ENCODE results near the gene TEX38.

The TEX38 gene

DNA sequence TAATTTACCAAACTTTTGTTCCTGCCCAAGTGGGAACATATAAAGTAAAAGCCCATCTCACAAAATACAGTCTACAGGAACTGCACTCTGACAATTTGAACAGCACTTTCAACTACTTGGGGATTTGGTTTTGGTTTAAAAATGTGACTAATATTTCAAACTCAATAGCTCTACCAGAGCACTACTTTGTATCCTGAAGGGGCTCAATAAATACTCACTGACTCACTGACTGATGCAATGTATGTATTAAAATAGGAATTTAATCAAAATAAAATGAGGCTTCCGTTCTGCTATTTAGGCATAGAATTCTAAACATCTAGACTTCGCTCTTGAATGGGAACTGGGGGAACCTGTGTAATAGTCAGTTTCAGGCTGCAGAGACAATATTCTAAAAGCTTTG is 25.4 kb downstream of the TEX38 start:
- Histone ChIP-seq H3K4me1 (ENCODE audit: insufficient read depth, insufficient read length) (no peaks in the 10 kb centered on the region), H3K36me3 (ENCODE audit: insufficient read depth, insufficient read length, low read length) (peaks cover 67% of the 10 kb centered on the region), H3K4me3 (ENCODE audit: insufficient read length, low read depth) (no peak overlapping the region), H3K9me3 (ENCODE audit: insufficient read depth, low read length) (no peaks in the 10 kb centered on the region), H3K9ac (ENCODE audit: insufficient read length, low read depth) (no peak overlapping the region), H3K27me3 (ENCODE audit: insufficient read depth, insufficient read length) (no peaks in the 10 kb centered on the region)
- TF ChIP-seq YY1 (IDR thresholded peaks at IDR 0.05; ENCODE audit: insufficient read depth, insufficient read length) (no peak), ZNF274 (IDR thresholded peaks at IDR 0.05; ENCODE audit: low read depth, low read length) (no peak), SUZ12 (IDR thresholded peaks at IDR 0.05; ENCODE audit: extremely low read depth, insufficient read depth, insufficient read length) (no peak)
- no peak for DNase-seq (ENCODE audit: low read depth, low spot score)

DNA sequence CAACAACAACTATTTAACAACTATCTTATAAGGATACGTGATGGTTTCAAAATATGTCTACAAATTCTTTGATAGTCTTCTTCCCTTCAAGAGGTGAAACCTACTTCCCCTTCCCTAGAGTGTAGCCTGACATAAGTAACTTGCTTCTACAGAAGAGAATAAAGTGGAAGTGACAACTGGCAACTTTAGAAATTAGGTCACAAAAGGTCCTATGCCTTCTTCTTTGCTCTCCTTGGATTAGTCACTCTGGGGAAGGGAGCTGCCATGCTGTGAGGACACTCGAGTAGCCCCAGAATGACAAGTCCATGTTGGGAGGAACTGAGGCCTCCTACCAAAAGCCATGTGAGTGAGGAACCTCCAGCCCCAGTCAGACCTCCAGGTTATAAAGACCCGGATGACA is 28.0 kb downstream of the TEX38 start:
- no peak overlapping the region for H3K4me3 ChIP-seq (ENCODE audit: insufficient read length, low read depth)

DNA sequence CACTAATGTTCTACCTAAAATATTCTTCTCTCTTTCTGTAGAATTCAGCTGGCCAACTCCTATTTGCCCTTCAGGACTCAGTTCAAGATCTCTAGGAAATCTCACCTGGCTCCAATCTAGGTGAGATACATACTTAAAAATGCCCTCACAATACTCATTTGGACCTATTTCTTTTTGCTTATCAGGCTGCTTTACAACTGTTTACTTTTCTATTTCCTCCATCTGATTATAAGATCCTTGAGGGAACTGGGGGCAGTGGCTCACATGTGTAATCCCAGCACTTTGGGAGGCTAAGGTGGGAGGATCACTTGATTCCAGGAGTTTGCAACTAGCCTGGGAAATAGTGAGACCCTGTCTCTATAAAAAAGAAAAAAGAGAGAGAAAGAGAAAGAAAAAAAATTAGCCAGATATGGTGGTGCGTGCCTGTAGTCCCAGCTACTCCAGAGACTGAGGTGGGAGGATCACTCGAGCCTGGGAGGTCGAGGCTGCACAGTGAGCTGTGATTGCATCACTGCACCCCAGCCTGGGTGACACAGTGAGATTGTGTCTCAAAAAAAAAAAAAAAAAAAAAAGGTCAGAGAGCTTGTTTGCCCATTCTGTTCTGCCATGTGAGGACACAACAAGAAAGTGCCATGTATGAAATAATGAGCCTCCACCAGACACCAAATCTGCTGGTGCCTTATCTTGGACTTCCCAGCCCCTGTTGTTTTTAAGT is 32.4 kb downstream of the TEX38 start:
- no peaks in the 10 kb centered on the region for H3K4me1 ChIP-seq (ENCODE audit: insufficient read depth, insufficient read length)
- no peaks in the 10 kb centered on the region for H3K9me3 ChIP-seq (ENCODE audit: insufficient read depth, low read length)
- TF ChIP-seq YY1 (IDR thresholded peaks at IDR 0.05; ENCODE audit: insufficient read depth, insufficient read length), result no peak
- no peak for TF ChIP-seq SUZ12 (IDR thresholded peaks at IDR 0.05; ENCODE audit: extremely low read depth, insufficient read depth, insufficient read length)
- TF ChIP-seq ZNF274 (IDR thresholded peaks at IDR 0.05; ENCODE audit: low read depth, low read length), result no peak
- no peak overlapping the region for H3K4me3 ChIP-seq (ENCODE audit: insufficient read length, low read depth)
- H3K27me3 ChIP-seq (ENCODE audit: insufficient read depth, insufficient read length), result no peaks in the 10 kb centered on the region
- H3K9ac ChIP-seq (ENCODE audit: insufficient read length, low read depth), result no peak overlapping the region
- DNase-seq (ENCODE audit: low read depth, low spot score), result no peak
- H3K36me3 ChIP-seq (ENCODE audit: insufficient read depth, insufficient read length, low read length), result peaks cover 85% of the 10 kb centered on the region

More for the DNA sequence above, 28.0 kb downstream of the TEX38 start:
- Histone ChIP-seq H3K36me3 (ENCODE audit: insufficient read depth, insufficient read length, low read length) (peaks cover 73% of the 10 kb centered on the region), H3K27me3 (ENCODE audit: insufficient read depth, insufficient read length) (no peaks in the 10 kb centered on the region), H3K9ac (ENCODE audit: insufficient read length, low read depth) (no peak overlapping the region), H3K4me1 (ENCODE audit: insufficient read depth, insufficient read length) (no peaks in the 10 kb centered on the region), H3K9me3 (ENCODE audit: insufficient read depth, low read length) (no peaks in the 10 kb centered on the region)
- no peak for DNase-seq (ENCODE audit: low read depth, low spot score)
- TF ChIP-seq YY1 (IDR thresholded peaks at IDR 0.05; ENCODE audit: insufficient read depth, insufficient read length) (no peak), ZNF274 (IDR thresholded peaks at IDR 0.05; ENCODE audit: low read depth, low read length) (no peak), SUZ12 (IDR thresholded peaks at IDR 0.05; ENCODE audit: extremely low read depth, insufficient read depth, insufficient read length) (no peak)

DNA sequence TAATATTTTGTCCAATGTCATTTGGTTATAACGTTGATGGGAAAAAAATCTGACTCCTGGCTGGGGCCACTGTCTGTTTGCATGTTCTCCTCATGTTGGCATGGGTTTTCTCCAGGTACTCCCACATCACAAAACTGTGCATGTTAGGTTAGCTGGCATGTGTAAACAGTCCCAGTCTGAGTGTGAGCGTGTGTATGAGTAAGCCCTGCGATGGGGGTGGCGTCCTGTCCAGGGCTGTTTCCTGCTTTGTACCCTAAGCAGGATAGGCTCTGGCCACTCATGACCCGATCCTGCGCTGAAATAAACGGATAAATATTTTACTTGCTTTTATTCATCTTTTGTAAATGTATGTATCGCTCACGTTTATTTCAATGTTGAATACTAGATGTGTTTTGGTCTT is 33.8 kb downstream of the TEX38 start:
- H3K36me3 ChIP-seq (ENCODE audit: insufficient read depth, insufficient read length, low read length), result peaks cover 80% of the 10 kb centered on the region
- TF ChIP-seq ZNF274 (IDR thresholded peaks at IDR 0.05; ENCODE audit: low read depth, low read length) (no peak), SUZ12 (IDR thresholded peaks at IDR 0.05; ENCODE audit: extremely low read depth, insufficient read depth, insufficient read length) (no peak), YY1 (IDR thresholded peaks at IDR 0.05; ENCODE audit: insufficient read depth, insufficient read length) (no peak)
- H3K27me3 ChIP-seq (ENCODE audit: insufficient read depth, insufficient read length), result no peaks in the 10 kb centered on the region

DNA sequence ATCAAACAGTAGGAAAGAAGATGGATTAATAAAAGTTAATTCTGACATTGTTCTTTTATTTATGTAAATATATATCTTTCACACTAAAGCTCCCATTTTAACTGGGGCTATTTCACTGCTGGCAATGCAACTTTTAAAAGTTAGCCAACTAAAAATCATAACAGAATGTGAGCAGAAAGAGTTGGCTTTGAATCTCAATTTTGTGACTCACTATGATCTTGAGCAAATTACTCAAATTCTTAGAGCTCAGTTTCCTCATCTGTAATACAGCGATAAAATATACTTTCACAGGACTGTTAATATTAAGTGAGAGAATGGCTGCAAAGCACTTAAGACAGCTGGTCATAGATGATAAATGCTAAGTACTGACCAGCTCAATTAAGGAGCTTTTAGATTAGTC is 36.5 kb downstream of the TEX38 start:
- Histone ChIP-seq H3K9ac (ENCODE audit: insufficient read length, low read depth) (no peak overlapping the region), H3K9me3 (ENCODE audit: insufficient read depth, low read length) (no peaks in the 10 kb centered on the region), H3K27me3 (ENCODE audit: insufficient read depth, insufficient read length) (no peaks in the 10 kb centered on the region), H3K36me3 (ENCODE audit: insufficient read depth, insufficient read length, low read length) (peaks cover 91% of the 10 kb centered on the region), H3K4me1 (ENCODE audit: insufficient read depth, insufficient read length) (no peaks in the 10 kb centered on the region), H3K4me3 (ENCODE audit: insufficient read length, low read depth) (no peak overlapping the region)
- no peak for TF ChIP-seq ZNF274 (IDR thresholded peaks at IDR 0.05; ENCODE audit: low read depth, low read length)
- TF ChIP-seq YY1 (IDR thresholded peaks at IDR 0.05; ENCODE audit: insufficient read depth, insufficient read length), result no peak
- TF ChIP-seq SUZ12 (IDR thresholded peaks at IDR 0.05; ENCODE audit: extremely low read depth, insufficient read depth, insufficient read length), result no peak
- no peak for DNase-seq (ENCODE audit: low read depth, low spot score)

More for the DNA sequence above, 33.8 kb downstream of the TEX38 start:
- H3K9me3 ChIP-seq (ENCODE audit: insufficient read depth, low read length), result no peaks in the 10 kb centered on the region
- H3K4me3 ChIP-seq (ENCODE audit: insufficient read length, low read depth), result no peak overlapping the region
- no peaks in the 10 kb centered on the region for H3K4me1 ChIP-seq (ENCODE audit: insufficient read depth, insufficient read length)
- DNase-seq (ENCODE audit: low read depth, low spot score), result no peak
- no peak overlapping the region for H3K9ac ChIP-seq (ENCODE audit: insufficient read length, low read depth)

DNA sequence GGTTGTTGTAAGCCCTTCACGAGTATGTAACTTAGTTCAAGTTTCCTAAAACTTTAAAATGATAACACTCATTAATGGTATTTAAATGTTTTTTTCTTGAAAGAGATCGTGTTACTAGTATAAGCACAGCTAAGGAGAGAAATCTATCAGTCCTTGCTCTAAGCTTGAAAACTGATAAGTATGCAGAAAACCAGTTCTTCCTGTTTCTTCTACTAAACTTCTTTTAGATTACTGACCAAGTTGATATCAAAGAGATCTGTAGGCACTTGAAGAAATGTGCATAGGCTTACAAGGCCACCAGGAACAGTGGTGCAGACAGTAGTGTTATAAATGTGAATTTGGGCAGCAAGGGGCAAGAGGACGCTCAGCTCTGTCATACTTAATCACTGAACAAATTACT is 43.3 kb downstream of the TEX38 start:
- no peak for TF ChIP-seq YY1 (IDR thresholded peaks at IDR 0.05; ENCODE audit: insufficient read depth, insufficient read length)
- TF ChIP-seq ZNF274 (IDR thresholded peaks at IDR 0.05; ENCODE audit: low read depth, low read length), result no peak
- TF ChIP-seq SUZ12 (IDR thresholded peaks at IDR 0.05; ENCODE audit: extremely low read depth, insufficient read depth, insufficient read length), result no peak
- DNase-seq (ENCODE audit: low read depth, low spot score), result no peak
- Histone ChIP-seq H3K36me3 (ENCODE audit: insufficient read depth, insufficient read length, low read length) (peaks cover 77% of the 10 kb centered on the region), H3K9ac (ENCODE audit: insufficient read length, low read depth) (no peak overlapping the region), H3K4me3 (ENCODE audit: insufficient read length, low read depth) (no peak overlapping the region), H3K4me1 (ENCODE audit: insufficient read depth, insufficient read length) (peaks cover 7% of the 10 kb centered on the region), H3K27me3 (ENCODE audit: insufficient read depth, insufficient read length) (no peaks in the 10 kb centered on the region), H3K9me3 (ENCODE audit: insufficient read depth, low read length) (no peaks in the 10 kb centered on the region)

DNA sequence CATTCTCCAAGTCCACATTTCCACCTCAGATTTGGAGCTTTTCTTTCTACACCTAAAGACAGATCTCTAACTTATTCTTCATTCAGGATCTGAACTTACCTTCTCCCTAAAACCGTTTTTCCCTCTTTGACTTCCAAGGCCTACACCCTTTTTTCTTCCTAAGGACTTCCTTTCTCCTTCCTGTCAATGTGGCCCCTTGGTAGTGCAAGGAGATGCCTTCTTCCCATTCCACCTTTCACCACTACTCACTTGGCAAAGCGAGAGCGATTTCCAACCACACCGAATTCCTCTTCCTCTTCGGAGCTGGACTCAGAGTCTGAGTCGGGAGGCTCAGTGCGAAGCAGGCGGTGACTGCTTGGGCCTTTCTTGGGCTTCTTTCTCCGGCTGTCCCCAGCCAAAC is 46.0 kb downstream of the TEX38 start:
- Histone ChIP-seq H3K36me3 (ENCODE audit: insufficient read depth, insufficient read length, low read length) (peaks cover 55% of the 10 kb centered on the region), H3K4me3 (ENCODE audit: insufficient read length, low read depth) (peak overlapping the region; percentile 93), H3K9me3 (ENCODE audit: insufficient read depth, low read length) (no peaks in the 10 kb centered on the region), H3K4me1 (ENCODE audit: insufficient read depth, insufficient read length) (peaks cover 7% of the 10 kb centered on the region), H3K9ac (ENCODE audit: insufficient read length, low read depth) (peak overlapping the region; percentile 95), H3K27me3 (ENCODE audit: insufficient read depth, insufficient read length) (no peaks in the 10 kb centered on the region)
- TF ChIP-seq YY1 (IDR thresholded peaks at IDR 0.05; ENCODE audit: insufficient read depth, insufficient read length), result no peak
- DNase-seq (ENCODE audit: low read depth, low spot score), result no peak
